Measurements from ENCODE around the gene CD99. TPM values are rescaled to one million over a fixed set of nuclear protein-coding genes. Genes with fewer than 3 reads are reported as not detected.
"Not testable (repeated sequence)": the region's sequence is repeated elsewhere in the genome, so short reads cannot be mapped to it uniquely, and the experiment has no call there.

Gene CD99
- total and polyA plus RNA-seq, 9 donors: 149 to 678 (median 283) TPM

DNA sequence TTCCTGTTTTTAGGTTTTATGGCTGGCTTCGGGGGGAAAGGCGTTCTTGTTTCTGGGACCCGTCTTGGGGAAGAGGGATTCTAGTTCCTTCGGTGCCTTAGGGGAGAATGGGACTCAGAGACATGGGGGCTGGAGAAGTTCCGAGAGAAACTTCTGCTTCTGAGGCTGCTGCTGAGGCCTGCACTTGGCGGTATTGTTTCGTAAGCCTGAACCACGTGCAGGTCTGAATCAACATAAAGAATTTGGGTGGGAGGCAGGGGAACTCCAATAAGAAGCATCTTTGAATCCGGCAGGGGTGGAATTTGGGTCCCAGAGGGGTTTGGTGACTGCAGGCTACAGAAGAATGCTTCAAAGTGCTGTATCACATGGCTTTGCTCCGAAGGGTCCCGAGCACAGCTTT lies 75.8 kb downstream of the CD99 start:
- TF ChIP-seq POLR2A (IDR thresholded peaks at IDR 0.05) (no peak), EP300 (IDR thresholded peaks at IDR 0.05) (no peak), CTCF (IDR thresholded peaks at IDR 0.05) (no peak)

GRCh38 chrX:2767631-2768455 lies 76.7 kb downstream of the CD99 start:
- TF ChIP-seq CTCF (IDR thresholded peaks at IDR 0.05) (no peak), EP300 (IDR thresholded peaks at IDR 0.05) (no peak), POLR2A (IDR thresholded peaks at IDR 0.05) (no peak)
- no peaks in the 10 kb centered on the region for H3K4me1 ChIP-seq (ENCODE audit: insufficient read depth)
- H3K27ac ChIP-seq: no peak overlapping the region
- H3K4me3 ChIP-seq: no peak overlapping the region
- 53 to 62% (median 59%) methylated on average over 25 of the region's 25 CpGs for WGBS, 3 donors
- intact Hi-C loops (cut with DNase I): no loop called here
- no peaks in the 10 kb centered on the region for H3K27me3 ChIP-seq
- no peaks in the 10 kb centered on the region for H3K36me3 ChIP-seq
- H3K9me3 ChIP-seq: no peaks in the 10 kb centered on the region
- no peak for DNase-seq

More for the DNA sequence above, 75.8 kb downstream of the CD99 start:
- no peaks in the 10 kb centered on the region for H3K9me3 ChIP-seq
- H3K36me3 ChIP-seq: no peaks in the 10 kb centered on the region
- H3K4me3 ChIP-seq: no peak overlapping the region
- no peaks in the 10 kb centered on the region for H3K4me1 ChIP-seq (ENCODE audit: insufficient read depth)
- DNase-seq: no peak
- no peak overlapping the region for H3K27ac ChIP-seq
- intact Hi-C loops (cut with DNase I): no loop called here
- 87 to 91% (median 89%) methylated on average over 11 of the region's 11 CpGs for WGBS, 3 donors
- no peaks in the 10 kb centered on the region for H3K27me3 ChIP-seq

DNA sequence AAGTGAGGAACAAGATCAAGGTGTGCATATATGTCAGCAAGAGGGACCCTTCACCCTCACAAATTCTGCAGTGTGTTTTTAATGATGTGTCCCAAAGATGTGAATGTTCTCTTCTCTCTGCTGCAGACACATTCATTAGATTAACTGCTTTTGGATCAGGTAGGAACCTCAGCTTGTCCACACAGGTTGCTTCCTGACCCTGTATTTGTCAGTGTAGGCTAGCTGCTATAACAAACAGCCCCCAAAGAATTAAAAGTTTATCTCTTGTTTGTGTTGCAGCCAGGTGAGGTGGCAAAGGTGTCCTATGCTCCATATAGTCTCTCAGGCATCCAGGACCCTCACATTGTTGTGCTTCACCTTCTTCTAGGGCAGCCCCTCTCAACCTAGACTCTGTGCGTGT lies 78.5 kb downstream of the CD99 start:
- TF ChIP-seq CTCF (IDR thresholded peaks at IDR 0.05) (no peak), EP300 (IDR thresholded peaks at IDR 0.05) (no peak), POLR2A (IDR thresholded peaks at IDR 0.05) (no peak)
- H3K27ac ChIP-seq: no peak overlapping the region
- H3K4me3 ChIP-seq: no peak overlapping the region
- DNase-seq: no peak
- H3K4me1 ChIP-seq (ENCODE audit: insufficient read depth): no peaks in the 10 kb centered on the region
- no peaks in the 10 kb centered on the region for H3K36me3 ChIP-seq
- no peaks in the 10 kb centered on the region for H3K9me3 ChIP-seq
- no peaks in the 10 kb centered on the region for H3K27me3 ChIP-seq
- 69 to 90% (median 88%) methylated on average over 1 of the region's 1 CpG for WGBS, 3 donors
- intact Hi-C loops (cut with DNase I): no loop called here

DNA sequence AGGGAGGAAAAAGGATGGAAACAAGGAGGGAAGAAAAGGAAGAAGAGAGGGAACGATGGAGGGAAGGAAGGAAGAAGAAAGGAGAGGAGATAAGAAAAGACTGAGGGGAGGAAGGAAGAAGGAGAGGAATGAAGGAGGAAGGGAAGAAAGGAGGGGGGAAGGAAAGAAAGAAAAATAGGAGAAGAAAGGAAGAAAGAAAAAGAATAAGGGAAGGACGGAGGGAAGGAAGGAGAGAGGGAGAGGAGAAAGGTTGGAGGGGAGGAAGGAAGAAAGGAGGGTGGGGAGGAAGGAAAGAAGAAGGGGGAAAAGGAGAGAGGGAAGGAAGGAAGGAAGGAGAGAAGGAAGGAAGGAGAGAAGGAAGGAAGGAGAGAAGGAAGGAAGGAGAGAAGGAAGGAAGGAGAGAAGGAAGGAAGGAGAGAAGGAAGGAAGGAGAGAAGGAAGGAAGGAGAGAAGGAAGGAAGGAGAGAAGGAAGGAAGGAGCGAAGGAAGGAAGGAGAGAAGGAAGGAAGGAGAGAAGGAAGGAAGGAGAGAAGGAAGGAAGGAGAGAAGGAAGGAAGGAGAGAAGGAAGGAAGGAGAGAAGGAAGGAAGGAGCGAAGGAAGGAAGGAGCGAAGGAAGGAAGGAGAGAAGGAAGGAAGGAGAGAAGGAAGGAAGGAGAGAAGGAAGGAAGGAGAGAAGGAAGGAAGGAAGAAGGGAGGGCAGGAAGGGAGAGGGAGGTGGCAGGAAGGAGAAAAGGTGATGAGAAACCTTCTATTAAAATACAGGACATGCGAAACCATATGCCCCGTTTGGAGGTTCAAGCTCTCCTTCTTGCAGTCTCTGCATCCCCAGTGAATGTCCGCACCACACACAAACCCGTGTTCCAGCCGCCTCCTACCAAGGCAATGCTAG lies 82.3 kb downstream of the CD99 start:
- 80 to 86% (median 84%) methylated on average over 8 to 10 of the region's 10 CpGs for WGBS, 3 donors

More for the DNA sequence above, 82.3 kb downstream of the CD99 start:
- DNase-seq; H3K4me1 ChIP-seq (ENCODE audit: insufficient read depth); H3K27me3 ChIP-seq; intact Hi-C loops (cut with DNase I); H3K4me3 ChIP-seq; H3K9me3 ChIP-seq; H3K36me3 ChIP-seq; H3K27ac ChIP-seq: not testable (repeated sequence)
